WTC11 (cell line): ENCODE data around the gene GALNT2. TPM values are rescaled to one million over a fixed set of nuclear protein-coding genes. Genes with fewer than 3 reads are reported as not detected.

ENCODE experiments used
- ATAC-seq: fragments of 200-7000 bp; cut with Tn5 transposase; 2 replicates; pipeline ENCODE4 v1.10.0; 2021; ENCODE audit warnings: mild to moderate bottlenecking, moderate library complexity
- CTCF ChIA-PET: fragments of 300-600 bp; sonication (Branson Sonifier 250); formaldehyde crosslinking; loops from one replicate; lab custom pipeline; 2021; ENCODE audit warnings: antibody characterized with exemption; lab: Charles Lee
- POLR2A ChIA-PET: fragments of 350-600 bp; sonication (Branson Sonifier 250); formaldehyde crosslinking; loops from one replicate; lab custom pipeline; 2021; ENCODE audit warnings: antibody characterized with exemption; lab: Charles Lee
- DNase-seq: peaks from one replicate; pipeline ENCODE4 v3.0.0; 2021; ENCODE audit warnings: low spot score
- H3K27ac Mint-ChIP-seq: 2 replicates; pipeline ENCODE4 v1.8.0; 2021; ENCODE audit warnings: mixed read lengths
- H3K27me3 Mint-ChIP-seq: 2 replicates; pipeline ENCODE4 v1.8.0; 2021; ENCODE audit warnings: low read depth, mild to moderate bottlenecking, moderate library complexity, mixed read lengths
- H3K36me3 Mint-ChIP-seq: 2 replicates; pipeline ENCODE4 v1.8.0; 2021; ENCODE audit warnings: mixed read lengths
- H3K4me1 Mint-ChIP-seq: 2 replicates; pipeline ENCODE4 v1.8.0; 2022; ENCODE audit warnings: mixed read lengths
- H3K4me3 Mint-ChIP-seq: 2 replicates; pipeline ENCODE4 v1.8.0; 2021; ENCODE audit warnings: mild to moderate bottlenecking, moderate library complexity, mixed read lengths
- H3K9me3 Mint-ChIP-seq: 2 replicates; pipeline ENCODE4 v1.8.0; 2021; ENCODE audit warnings: mixed read lengths
- AFF4 ChIP-seq: sonication (generic); formaldehyde crosslinking; IDR thresholded peaks from 2 replicates; pipeline ENCODE4 v1.8.1; 2023; ENCODE audit warnings: mild to moderate bottlenecking, missing genetic modification reagents, borderline replicate concordance
- ATF6 ChIP-seq: sonication (generic); formaldehyde crosslinking; IDR thresholded peaks from 2 replicates; pipeline ENCODE4 v1.8.1; 2023; ENCODE audit warnings: mild to moderate bottlenecking, missing genetic modification reagents
- GTF2I ChIP-seq: fragments of 250-450 bp; sonication (Bioruptor Pico); conservative IDR thresholded peaks from 2 replicates; pipeline ENCODE4 v1.4.0; 2021; ENCODE audit warnings: mild to moderate bottlenecking
- HMGA2 ChIP-seq: fragments of 250-450 bp; sonication (Bioruptor Pico); IDR thresholded peaks from 2 replicates; pipeline ENCODE4 v1.4.0; 2021; ENCODE audit warnings: mild to moderate bottlenecking, moderate library complexity
- IRF1 ChIP-seq: sonication (generic); formaldehyde crosslinking; IDR thresholded peaks from 2 replicates; pipeline ENCODE4 v1.8.0; 2023; ENCODE audit warnings: missing genetic modification reagents
- IRF2 ChIP-seq: sonication (generic); formaldehyde crosslinking; IDR thresholded peaks from 2 replicates; pipeline ENCODE4 v1.8.0; 2022; ENCODE audit warnings: low read depth, missing genetic modification reagents, borderline replicate concordance
- KAT7 ChIP-seq: sonication (generic); formaldehyde crosslinking; IDR thresholded peaks from 2 replicates; pipeline ENCODE4 v1.8.1; 2023; ENCODE audit warnings: missing genetic modification reagents, mild to moderate bottlenecking, borderline replicate concordance
- RELA ChIP-seq: sonication (generic); formaldehyde crosslinking; IDR thresholded peaks from 2 replicates; pipeline ENCODE4 v1.8.1; 2022; ENCODE audit warnings: missing genetic modification reagents, mild to moderate bottlenecking, borderline replicate concordance
- SMAD4 ChIP-seq: sonication (generic); formaldehyde crosslinking; IDR thresholded peaks from 2 replicates; pipeline ENCODE4 v1.8.0; 2022; ENCODE audit warnings: mild to moderate bottlenecking, missing genetic modification reagents
- ZNF263 ChIP-seq: sonication (generic); formaldehyde crosslinking; IDR thresholded peaks from 2 replicates; pipeline ENCODE4 v1.8.1; 2022; ENCODE audit warnings: low read depth, mild to moderate bottlenecking, moderate library complexity, missing genetic modification reagents
- ZNF317 ChIP-seq: sonication (generic); formaldehyde crosslinking; IDR thresholded peaks from 2 replicates; pipeline ENCODE4 v1.8.1; 2023; ENCODE audit warnings: low read depth, mild to moderate bottlenecking, moderate library complexity, missing genetic modification reagents, borderline replicate concordance
- ZNF416 ChIP-seq: fragments of 250-450 bp; sonication (Bioruptor Pico); IDR thresholded peaks from 2 replicates; pipeline ENCODE4 v1.9.0; 2021; ENCODE audit warnings: mild to moderate bottlenecking, inconsistent platforms
- total RNA-seq: library from RNA; stranded (reverse); gene quantifications from 3 replicates; pipeline ENCODE4 v1.2.3, GENCODE V29; 2021
- TF ChIP-seq, protein P1 (sequence below): fragments of 250-450 bp; sonication (Bioruptor Pico); IDR thresholded peaks from 2 replicates; pipeline ENCODE4 v1.9.0; 2021; ENCODE audit warnings: moderate library complexity, mild to moderate bottlenecking, inconsistent platforms, borderline replicate concordance
- TF ChIP-seq, protein P2 (sequence below): fragments of 250-450 bp; sonication (Bioruptor Pico); IDR thresholded peaks from 2 replicates; pipeline ENCODE4 v1.8.0; 2021; ENCODE audit warnings: mild to moderate bottlenecking
- TF ChIP-seq, protein P3 (sequence below): fragments of 250-450 bp; sonication (Bioruptor Pico); IDR thresholded peaks from 2 replicates; pipeline ENCODE4 v1.9.0; 2021; ENCODE audit warnings: mild to moderate bottlenecking, borderline replicate concordance
- TF ChIP-seq, protein P4 (sequence below): sonication (generic); formaldehyde crosslinking; conservative IDR thresholded peaks from 2 replicates; pipeline ENCODE4 v1.8.1; 2023; ENCODE audit warnings: mild to moderate bottlenecking, low read depth, missing genetic modification reagents, moderate library complexity

GALNT2 gene
- total RNA-seq, 1 experiment from 2014 or later = 74.8 TPM

GRCh38 chr1:230029244-230029941 lies 37.6 kb upstream of the GALNT2 start:
- ATAC-seq (peak; percentile 85), DNase-seq (peak; percentile 24)
- H3K9me3 Mint-ChIP-seq = peaks cover 18% of the 10 kb centered on the region
- H3K4me1 Mint-ChIP-seq = peaks cover 23% of the 10 kb centered on the region
- peaks cover 4% of the 10 kb centered on the region for H3K27me3 Mint-ChIP-seq
- no peak overlapping the region for H3K4me3 Mint-ChIP-seq
- CTCF ChIA-PET = interaction anchor here (0.7 to 1.3 kb wide), 2 partner anchors 57 to 91 kb away, joined by 3 to 4 read pairs; no protein-coding TSS in a partner anchor
- peaks cover 12% of the 10 kb centered on the region for H3K36me3 Mint-ChIP-seq
- 0 out of 2 replicates have a peak overlapping the region, but pooled peaks have one; percentile 37 for H3K27ac Mint-ChIP-seq
- POLR2A ChIA-PET = no interaction called here
- TF ChIP-seq, protein P1, sequence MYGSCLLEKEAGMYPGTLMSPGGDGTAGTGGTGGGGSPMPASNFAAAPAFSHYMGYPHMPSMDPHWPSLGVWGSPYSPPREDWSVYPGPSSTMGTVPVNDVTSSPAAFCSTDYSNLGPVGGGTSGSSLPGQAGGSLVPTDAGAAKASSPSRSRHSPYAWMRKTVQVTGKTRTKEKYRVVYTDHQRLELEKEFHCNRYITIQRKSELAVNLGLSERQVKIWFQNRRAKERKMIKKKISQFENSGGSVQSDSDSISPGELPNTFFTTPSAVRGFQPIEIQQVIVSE (CRISPR knock-in tag) = no peak
- TF ChIP-seq KAT7 (CRISPR knock-in tag) = no peak
- TF ChIP-seq ZNF416 (CRISPR knock-in tag) = no peak
- TF ChIP-seq SMAD4 = no peak
- TF ChIP-seq IRF2 (CRISPR knock-in tag) = no peak
- TF ChIP-seq ZNF263 (CRISPR knock-in tag) = no peak
- TF ChIP-seq IRF1 (CRISPR knock-in tag) = no peak
- TF ChIP-seq, protein P2, sequence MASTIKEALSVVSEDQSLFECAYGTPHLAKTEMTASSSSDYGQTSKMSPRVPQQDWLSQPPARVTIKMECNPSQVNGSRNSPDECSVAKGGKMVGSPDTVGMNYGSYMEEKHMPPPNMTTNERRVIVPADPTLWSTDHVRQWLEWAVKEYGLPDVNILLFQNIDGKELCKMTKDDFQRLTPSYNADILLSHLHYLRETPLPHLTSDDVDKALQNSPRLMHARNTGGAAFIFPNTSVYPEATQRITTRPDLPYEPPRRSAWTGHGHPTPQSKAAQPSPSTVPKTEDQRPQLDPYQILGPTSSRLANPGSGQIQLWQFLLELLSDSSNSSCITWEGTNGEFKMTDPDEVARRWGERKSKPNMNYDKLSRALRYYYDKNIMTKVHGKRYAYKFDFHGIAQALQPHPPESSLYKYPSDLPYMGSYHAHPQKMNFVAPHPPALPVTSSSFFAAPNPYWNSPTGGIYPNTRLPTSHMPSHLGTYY = no peak
- TF ChIP-seq GTF2I (CRISPR knock-in tag) = no peak
- no peak for TF ChIP-seq AFF4 (CRISPR knock-in tag)
- no peak for TF ChIP-seq ZNF317 (CRISPR knock-in tag)
- TF ChIP-seq HMGA2 (CRISPR knock-in tag) = no peak
- no peak for TF ChIP-seq RELA (CRISPR knock-in tag)

- no peak overlapping the region for H3K27ac Mint-ChIP-seq
- peaks cover 4% of the 10 kb centered on the region for H3K27me3 Mint-ChIP-seq
- H3K4me1 Mint-ChIP-seq = peaks cover 22% of the 10 kb centered on the region
- ChIA-PET CTCF (interaction anchor here (1.3 kb wide), 1 partner anchor 90 kb away, joined by 3 read pairs; no protein-coding TSS in a partner anchor), POLR2A (no interaction called here)
- H3K36me3 Mint-ChIP-seq = peaks cover 12% of the 10 kb centered on the region
- peaks cover 16% of the 10 kb centered on the region for H3K9me3 Mint-ChIP-seq
- DNase-seq (no peak), ATAC-seq (no peak)
- no peak overlapping the region for H3K4me3 Mint-ChIP-seq
- TF ChIP-seq ATF6 (CRISPR knock-in tag) = no peak
- TF ChIP-seq, protein P3, sequence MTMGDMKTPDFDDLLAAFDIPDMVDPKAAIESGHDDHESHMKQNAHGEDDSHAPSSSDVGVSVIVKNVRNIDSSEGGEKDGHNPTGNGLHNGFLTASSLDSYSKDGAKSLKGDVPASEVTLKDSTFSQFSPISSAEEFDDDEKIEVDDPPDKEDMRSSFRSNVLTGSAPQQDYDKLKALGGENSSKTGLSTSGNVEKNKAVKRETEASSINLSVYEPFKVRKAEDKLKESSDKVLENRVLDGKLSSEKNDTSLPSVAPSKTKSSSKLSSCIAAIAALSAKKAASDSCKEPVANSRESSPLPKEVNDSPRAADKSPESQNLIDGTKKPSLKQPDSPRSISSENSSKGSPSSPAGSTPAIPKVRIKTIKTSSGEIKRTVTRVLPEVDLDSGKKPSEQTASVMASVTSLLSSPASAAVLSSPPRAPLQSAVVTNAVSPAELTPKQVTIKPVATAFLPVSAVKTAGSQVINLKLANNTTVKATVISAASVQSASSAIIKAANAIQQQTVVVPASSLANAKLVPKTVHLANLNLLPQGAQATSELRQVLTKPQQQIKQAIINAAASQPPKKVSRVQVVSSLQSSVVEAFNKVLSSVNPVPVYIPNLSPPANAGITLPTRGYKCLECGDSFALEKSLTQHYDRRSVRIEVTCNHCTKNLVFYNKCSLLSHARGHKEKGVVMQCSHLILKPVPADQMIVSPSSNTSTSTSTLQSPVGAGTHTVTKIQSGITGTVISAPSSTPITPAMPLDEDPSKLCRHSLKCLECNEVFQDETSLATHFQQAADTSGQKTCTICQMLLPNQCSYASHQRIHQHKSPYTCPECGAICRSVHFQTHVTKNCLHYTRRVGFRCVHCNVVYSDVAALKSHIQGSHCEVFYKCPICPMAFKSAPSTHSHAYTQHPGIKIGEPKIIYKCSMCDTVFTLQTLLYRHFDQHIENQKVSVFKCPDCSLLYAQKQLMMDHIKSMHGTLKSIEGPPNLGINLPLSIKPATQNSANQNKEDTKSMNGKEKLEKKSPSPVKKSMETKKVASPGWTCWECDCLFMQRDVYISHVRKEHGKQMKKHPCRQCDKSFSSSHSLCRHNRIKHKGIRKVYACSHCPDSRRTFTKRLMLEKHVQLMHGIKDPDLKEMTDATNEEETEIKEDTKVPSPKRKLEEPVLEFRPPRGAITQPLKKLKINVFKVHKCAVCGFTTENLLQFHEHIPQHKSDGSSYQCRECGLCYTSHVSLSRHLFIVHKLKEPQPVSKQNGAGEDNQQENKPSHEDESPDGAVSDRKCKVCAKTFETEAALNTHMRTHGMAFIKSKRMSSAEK (CRISPR knock-in tag) = no peak
- TF ChIP-seq, protein P4, sequence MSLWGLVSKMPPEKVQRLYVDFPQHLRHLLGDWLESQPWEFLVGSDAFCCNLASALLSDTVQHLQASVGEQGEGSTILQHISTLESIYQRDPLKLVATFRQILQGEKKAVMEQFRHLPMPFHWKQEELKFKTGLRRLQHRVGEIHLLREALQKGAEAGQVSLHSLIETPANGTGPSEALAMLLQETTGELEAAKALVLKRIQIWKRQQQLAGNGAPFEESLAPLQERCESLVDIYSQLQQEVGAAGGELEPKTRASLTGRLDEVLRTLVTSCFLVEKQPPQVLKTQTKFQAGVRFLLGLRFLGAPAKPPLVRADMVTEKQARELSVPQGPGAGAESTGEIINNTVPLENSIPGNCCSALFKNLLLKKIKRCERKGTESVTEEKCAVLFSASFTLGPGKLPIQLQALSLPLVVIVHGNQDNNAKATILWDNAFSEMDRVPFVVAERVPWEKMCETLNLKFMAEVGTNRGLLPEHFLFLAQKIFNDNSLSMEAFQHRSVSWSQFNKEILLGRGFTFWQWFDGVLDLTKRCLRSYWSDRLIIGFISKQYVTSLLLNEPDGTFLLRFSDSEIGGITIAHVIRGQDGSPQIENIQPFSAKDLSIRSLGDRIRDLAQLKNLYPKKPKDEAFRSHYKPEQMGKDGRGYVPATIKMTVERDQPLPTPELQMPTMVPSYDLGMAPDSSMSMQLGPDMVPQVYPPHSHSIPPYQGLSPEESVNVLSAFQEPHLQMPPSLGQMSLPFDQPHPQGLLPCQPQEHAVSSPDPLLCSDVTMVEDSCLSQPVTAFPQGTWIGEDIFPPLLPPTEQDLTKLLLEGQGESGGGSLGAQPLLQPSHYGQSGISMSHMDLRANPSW (CRISPR knock-in tag) = no peak
Measured at GRCh38 chr1:230030122-230030821, 36.8 kb upstream of the GALNT2 start.
